HG03521 (cell line): ENCODE measurements around the gene PDE3A.
"Not testable (repeated sequence)": the region's sequence is repeated elsewhere in the genome, so short reads cannot be mapped to it uniquely, and the experiment has no call there.

ENCODE experiments used
- ATAC-seq: cut with Tn5 transposase; IDR thresholded peaks from one replicate; pipeline ENCODE4 v1.9.1; 2021; ENCODE audit warnings: mild to moderate bottlenecking, moderate library complexity; ENCODE audit not compliant: unreplicated experiment

Gene PDE3A

GRCh38 chr12:20546267-20546666 is 177.9 kb downstream of the PDE3A start:
- no peak for ATAC-seq

GRCh38 chr12:20547816-20548575 is 179.7 kb downstream of the PDE3A start:
- ATAC-seq: no peak

- ATAC-seq: no peak
Observed at GRCh38 chr12:20548611-20549010, 180.3 kb downstream of the PDE3A start.

- no peak for ATAC-seq
Observed at GRCh38 chr12:20549108-20549719, 180.9 kb downstream of the PDE3A start.

GRCh38 chr12:20551742-20552442 is 183.6 kb downstream of the PDE3A start:
- ATAC-seq: not testable (repeated sequence)

- not testable (repeated sequence) for ATAC-seq
Observed at GRCh38 chr12:20552586-20552985, 184.2 kb downstream of the PDE3A start.

GRCh38 chr12:20555015-20555414 is 186.7 kb downstream of the PDE3A start:
- ATAC-seq: no peak

- no peak for ATAC-seq
Observed at GRCh38 chr12:20555771-20556170, 187.4 kb downstream of the PDE3A start.

- ATAC-seq: no peak
Observed at GRCh38 chr12:20557096-20557495, 188.8 kb downstream of the PDE3A start.

- no peak for ATAC-seq
Observed at GRCh38 chr12:20560935-20561334, 192.6 kb downstream of the PDE3A start.

- ATAC-seq: no peak
Observed at GRCh38 chr12:20561871-20562270, 193.5 kb downstream of the PDE3A start.

GRCh38 chr12:20567413-20567812 is 199.1 kb downstream of the PDE3A start:
- ATAC-seq: no peak

- ATAC-seq: no peak
Observed at GRCh38 chr12:20572451-20572850, 204.1 kb downstream of the PDE3A start.

- ATAC-seq: no peak
Observed at GRCh38 chr12:20576528-20576927, 208.2 kb downstream of the PDE3A start.

- ATAC-seq: no peak
Observed at GRCh38 chr12:20577054-20577453, 208.7 kb downstream of the PDE3A start.

GRCh38 chr12:20578142-20578541 is 209.8 kb downstream of the PDE3A start:
- no peak for ATAC-seq

- ATAC-seq: no peak
Observed at GRCh38 chr12:20585055-20585625, 216.8 kb downstream of the PDE3A start.

GRCh38 chr12:20585913-20586312 is 217.6 kb downstream of the PDE3A start:
- ATAC-seq: no peak

GRCh38 chr12:20588042-20588441 is 219.7 kb downstream of the PDE3A start:
- no peak for ATAC-seq

GRCh38 chr12:20590570-20590969 is 222.2 kb downstream of the PDE3A start:
- no peak for ATAC-seq

- ATAC-seq: no peak
Observed at GRCh38 chr12:20592556-20592955, 224.2 kb downstream of the PDE3A start.

- no peak for ATAC-seq
Observed at GRCh38 chr12:20593611-20594010, 225.3 kb downstream of the PDE3A start.
